Measurements from ENCODE around the gene ITPK1.

The ITPK1 gene

GRCh38 chr14:93057586-93058280, 58.0 kb downstream of the ITPK1 start:
- DNase-seq, result no peak

- no peak for DNase-seq
These were observed 58.7 kb downstream of the ITPK1 start for GRCh38 chr14:93056840-93057585.

- peak; percentile 25 for DNase-seq
These were observed 59.4 kb downstream of the ITPK1 start for GRCh38 chr14:93056166-93056839.

- no peak for DNase-seq
These were observed 60.0 kb downstream of the ITPK1 start for GRCh38 chr14:93055651-93056115.

GRCh38 chr14:93054876-93055275, 60.8 kb downstream of the ITPK1 start:
- no peak for DNase-seq

GRCh38 chr14:93054006-93054405, 61.7 kb downstream of the ITPK1 start:
- DNase-seq, result no peak

GRCh38 chr14:93051600-93052546, 63.9 kb downstream of the ITPK1 start:
- DNase-seq, result no peak

- no peak for DNase-seq
These were observed 65.0 kb downstream of the ITPK1 start for GRCh38 chr14:93050761-93051160.

GRCh38 chr14:93049867-93050331, 65.8 kb downstream of the ITPK1 start:
- DNase-seq, result no peak

GRCh38 chr14:93049315-93049714, 66.4 kb downstream of the ITPK1 start:
- no peak for DNase-seq

- no peak for DNase-seq
These were observed 66.9 kb downstream of the ITPK1 start for GRCh38 chr14:93048843-93049242.

- DNase-seq, result no peak
These were observed 68.1 kb downstream of the ITPK1 start for GRCh38 chr14:93047661-93048060.

- no peak for DNase-seq
These were observed 68.6 kb downstream of the ITPK1 start for GRCh38 chr14:93047157-93047556.

GRCh38 chr14:93046705-93047050, 69.0 kb downstream of the ITPK1 start:
- no peak for DNase-seq

GRCh38 chr14:93045965-93046704, 69.6 kb downstream of the ITPK1 start:
- no peak for DNase-seq

- DNase-seq, result no peak
These were observed 70.5 kb downstream of the ITPK1 start for GRCh38 chr14:93045211-93045674.

- no peak for DNase-seq
These were observed 71.2 kb downstream of the ITPK1 start for GRCh38 chr14:93044556-93044955.

- DNase-seq, result no peak
These were observed 71.6 kb downstream of the ITPK1 start for GRCh38 chr14:93044121-93044520.

GRCh38 chr14:93042968-93043940, 72.5 kb downstream of the ITPK1 start:
- no peak for DNase-seq

GRCh38 chr14:93041830-93042229, 73.9 kb downstream of the ITPK1 start:
- DNase-seq, result no peak

GRCh38 chr14:93040982-93041381, 74.7 kb downstream of the ITPK1 start:
- DNase-seq, result no peak
